HEK293 (cell line): Measurements from ENCODE around the gene WDR20.

ENCODE experiments used
- CTCF ChIA-PET: fragments of 350-600 bp; formaldehyde crosslinking; extraction: SDS; loops from one replicate; lab custom pipeline; 2021; ENCODE audit warnings: antibody characterized with exemption; lab: Yijun Ruan, JAX
- POLR2A ChIA-PET: fragments of 300-600 bp; formaldehyde crosslinking; extraction: SDS; loops from one replicate; lab custom pipeline; 2020; ENCODE audit warnings: antibody characterized with exemption, inconsistent platforms; lab: Yijun Ruan, JAX
- H3K27ac ChIP-seq: fragments of 200-500 bp; sonication (Bioruptor generic); 2 replicates; pipeline ENCODE4 v1.5.1; 2014; ENCODE audit warnings: low read depth, low read length, control low read depth, inconsistent platforms; ENCODE audit errors: extremely low read depth
- H3K36me3 ChIP-seq, 2 experiments: fragments of 200-500 bp in 1 of 2; sonication (Bioruptor generic) in 1 of 2; 1 replicate in 1 of 2; 2 replicates in 1 of 2; pipeline ENCODE4 v1.5.1; 2014 to 2017; ENCODE audit warnings: inconsistent platforms in 2 of 2, low read length in 2 of 2; ENCODE audit not compliant: control insufficient read depth in 2 of 2, insufficient read depth in 1 of 2
- H3K4me1 ChIP-seq: fragments of 200-500 bp; sonication (Bioruptor generic); 2 replicates; pipeline ENCODE4 v1.5.1; 2014; ENCODE audit warnings: mild to moderate bottlenecking, low read length, inconsistent platforms; ENCODE audit not compliant: control insufficient read depth, insufficient read depth
- H3K4me3 ChIP-seq: 2 replicates; pipeline ENCODE4 v1.5.1; 2011; ENCODE audit warnings: low read depth, mild to moderate bottlenecking, control low read depth, low read length, moderate library complexity
- H3K9me3 ChIP-seq: fragments of 200-500 bp; sonication (Bioruptor generic); 2 replicates; pipeline ENCODE4 v1.5.1; 2014; ENCODE audit warnings: low read depth, low read length, inconsistent platforms; ENCODE audit not compliant: control insufficient read depth, insufficient read depth
- HIC1 ChIP-seq: fragments of 450-650 bp; formaldehyde crosslinking; IDR thresholded peaks from 2 replicates; pipeline ENCODE4 v1.5.1; 2016; ENCODE audit warnings: missing biosample characterization, missing genetic modification characterization
- KLF7 ChIP-seq: fragments of 450-650 bp; formaldehyde crosslinking; IDR thresholded peaks from 2 replicates; pipeline ENCODE4 v1.5.1; 2016; ENCODE audit warnings: missing biosample characterization, missing genetic modification characterization, borderline replicate concordance
- MYNN ChIP-seq: fragments of 450-650 bp; formaldehyde crosslinking; IDR thresholded peaks from 2 replicates; pipeline ENCODE4 v1.5.1; 2016; ENCODE audit warnings: missing biosample characterization, missing genetic modification characterization, borderline replicate concordance
- ZBTB20 ChIP-seq: fragments of 450-650 bp; formaldehyde crosslinking; IDR thresholded peaks from 2 replicates; pipeline ENCODE4 v1.5.1; 2016; ENCODE audit warnings: missing biosample characterization, missing genetic modification characterization
- ZNF148 ChIP-seq: fragments of 450-650 bp; formaldehyde crosslinking; IDR thresholded peaks from 2 replicates; pipeline ENCODE4 v1.5.0; 2017; ENCODE audit warnings: missing biosample characterization, missing genetic modification characterization, borderline replicate concordance
- ZNF157 ChIP-seq: fragments of 450-650 bp; formaldehyde crosslinking; IDR thresholded peaks from 2 replicates; pipeline ENCODE4 v1.5.1; 2016; ENCODE audit warnings: missing biosample characterization, missing genetic modification characterization
- ZNF19 ChIP-seq: fragments of 450-650 bp; formaldehyde crosslinking; IDR thresholded peaks from 2 replicates; pipeline ENCODE4; 2016; ENCODE audit warnings: missing biosample characterization, missing genetic modification characterization, low read depth
- ZNF354C ChIP-seq: fragments of 450-650 bp; formaldehyde crosslinking; IDR thresholded peaks from 2 replicates; pipeline ENCODE4 v1.5.1; 2016; ENCODE audit warnings: missing biosample characterization, missing genetic modification characterization, low read depth, borderline replicate concordance
- ZNF366 ChIP-seq: fragments of 450-650 bp; formaldehyde crosslinking; conservative IDR thresholded peaks from 2 replicates; pipeline ENCODE4 v1.5.1; 2016; ENCODE audit warnings: missing biosample characterization, missing genetic modification characterization
- ZNF394 ChIP-seq: fragments of 450-650 bp; formaldehyde crosslinking; IDR thresholded peaks from 2 replicates; pipeline ENCODE4 v1.5.1; 2016; ENCODE audit warnings: missing biosample characterization, missing genetic modification characterization, mild to moderate bottlenecking, moderate library complexity, borderline replicate concordance
- ZNF530 ChIP-seq: fragments of 450-650 bp; formaldehyde crosslinking; IDR thresholded peaks from 2 replicates; pipeline ENCODE4 v1.5.1; 2016; ENCODE audit warnings: low read depth, missing biosample characterization, missing genetic modification characterization
- ZNF544 ChIP-seq: fragments of 450-650 bp; formaldehyde crosslinking; IDR thresholded peaks from 2 replicates; pipeline ENCODE4 v1.5.0; 2017; ENCODE audit warnings: missing biosample characterization, missing genetic modification characterization
- ZNF677 ChIP-seq: fragments of 450-650 bp; IDR thresholded peaks from 2 replicates; pipeline ENCODE4 v1.5.0; 2018; ENCODE audit warnings: missing biosample characterization, mild to moderate bottlenecking, missing genetic modification characterization, moderate library complexity
- ZNF768 ChIP-seq: fragments of 450-650 bp; formaldehyde crosslinking; IDR thresholded peaks from 2 replicates; pipeline ENCODE4 v1.5.1; 2018; ENCODE audit warnings: missing biosample characterization, mild to moderate bottlenecking, missing genetic modification characterization
- ZNF830 ChIP-seq: fragments of 450-650 bp; IDR thresholded peaks from 2 replicates; pipeline ENCODE4 v1.5.0; 2018; ENCODE audit warnings: missing biosample characterization, missing genetic modification characterization, low read depth, mild to moderate bottlenecking, moderate library complexity
- ZXDB ChIP-seq: fragments of 450-650 bp; formaldehyde crosslinking; IDR thresholded peaks from 2 replicates; pipeline ENCODE4 v1.5.1; 2016; ENCODE audit warnings: missing biosample characterization, missing genetic modification characterization
- TF ChIP-seq, protein P1 (sequence below): fragments of 450-650 bp; formaldehyde crosslinking; IDR thresholded peaks from 2 replicates; pipeline ENCODE4 v1.5.1; 2016; ENCODE audit warnings: missing biosample characterization, missing genetic modification characterization
- TF ChIP-seq, protein P2 (sequence below): fragments of 450-650 bp; formaldehyde crosslinking; optimal IDR thresholded peaks from 2 replicates; pipeline ENCODE3; 2016; ENCODE audit warnings: missing biosample characterization, mild to moderate bottlenecking, missing genetic modification characterization

The WDR20 gene

GRCh38 chr14:102182936-102183619, 43.4 kb downstream of the WDR20 start (continued):
- TF ChIP-seq ZNF830 (no peak), ZNF157 (tag by site-specific recombination) (no peak), ZNF354C (tag by site-specific recombination) (no peak), ZBTB20 (tag by site-specific recombination) (no peak), KLF7 (tag by site-specific recombination) (no peak), ZNF677 (tag by site-specific recombination) (no peak), ZNF366 (peak; percentile 42; the same call in 1 of the 2 replicates), MYNN (no peak), ZNF148 (tag by site-specific recombination) (no peak), ZNF394 (tag by site-specific recombination) (no peak), ZNF768 (no peak)
- TF ChIP-seq, protein P1, sequence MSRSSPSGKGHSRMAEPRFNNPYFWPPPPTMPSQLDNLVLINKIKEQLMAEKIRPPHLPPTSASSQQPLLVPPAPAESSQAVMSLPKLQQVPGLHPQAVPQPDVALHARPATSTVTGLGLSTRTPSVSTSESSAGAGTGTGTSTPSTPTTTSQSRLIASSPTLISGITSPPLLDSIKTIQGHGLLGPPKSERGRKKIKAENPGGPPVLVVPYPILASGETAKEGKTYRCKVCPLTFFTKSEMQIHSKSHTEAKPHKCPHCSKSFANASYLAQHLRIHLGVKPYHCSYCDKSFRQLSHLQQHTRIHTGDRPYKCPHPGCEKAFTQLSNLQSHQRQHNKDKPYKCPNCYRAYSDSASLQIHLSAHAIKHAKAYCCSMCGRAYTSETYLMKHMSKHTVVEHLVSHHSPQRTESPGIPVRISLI: peak; percentile 57; the same call in 1 of the 2 replicates

DNA sequence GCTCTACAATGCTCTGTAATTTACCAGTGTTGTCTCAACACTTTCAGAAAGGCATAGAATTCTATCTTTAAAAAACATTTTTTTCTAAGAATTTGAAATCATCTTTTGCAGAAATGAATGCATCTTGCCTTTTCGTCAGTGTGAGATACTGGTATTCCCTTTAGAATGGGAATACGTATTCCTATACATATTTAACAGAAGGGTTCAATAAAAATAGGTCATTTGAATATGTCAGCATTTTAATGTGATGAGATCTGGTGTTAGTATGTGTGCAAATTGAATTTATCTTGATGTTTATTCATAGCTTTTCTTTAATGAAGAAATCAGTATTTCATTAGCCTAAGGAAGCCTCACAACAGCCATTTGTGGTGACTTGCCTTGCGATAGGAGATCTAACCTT, 44.2 kb downstream of the WDR20 start:
- no peaks in the 10 kb centered on the region for H3K9me3 ChIP-seq
- TF ChIP-seq, protein P2, sequence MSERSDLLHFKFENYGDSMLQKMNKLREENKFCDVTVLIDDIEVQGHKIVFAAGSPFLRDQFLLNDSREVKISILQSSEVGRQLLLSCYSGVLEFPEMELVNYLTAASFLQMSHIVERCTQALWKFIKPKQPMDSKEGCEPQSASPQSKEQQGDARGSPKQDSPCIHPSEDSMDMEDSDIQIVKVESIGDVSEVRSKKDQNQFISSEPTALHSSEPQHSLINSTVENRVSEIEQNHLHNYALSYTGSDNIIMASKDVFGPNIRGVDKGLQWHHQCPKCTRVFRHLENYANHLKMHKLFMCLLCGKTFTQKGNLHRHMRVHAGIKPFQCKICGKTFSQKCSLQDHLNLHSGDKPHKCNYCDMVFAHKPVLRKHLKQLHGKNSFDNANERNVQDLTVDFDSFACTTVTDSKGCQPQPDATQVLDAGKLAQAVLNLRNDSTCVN (tag by site-specific recombination): no peak
- TF ChIP-seq ZXDB (tag by site-specific recombination) (no peak), ZNF530 (tag by site-specific recombination) (no peak), ZNF19 (tag by site-specific recombination) (no peak), ZNF544 (tag by site-specific recombination) (no peak), HIC1 (tag by site-specific recombination) (no peak)
- TF ChIP-seq, all 188 proteins: peak for 0
- Histone ChIP-seq H3K4me3 (no peak overlapping the region), H3K27ac (no peak overlapping the region), H3K36me3 (no peaks in the 10 kb centered on the region; a peak in 1 of 3 replicates), H3K4me1 (peaks cover 40% of the 10 kb centered on the region)
- ChIA-PET CTCF (interaction anchor here (0.6 to 1.3 kb wide), 2 partner anchors 29 to 38 kb away, joined by 3 read pairs; no protein-coding TSS in a partner anchor), POLR2A (interaction anchor here (1.2 kb wide), 1 partner anchor 45 kb away, joined by 3 read pairs; no protein-coding TSS in a partner anchor)
